B cell (primary cell): ENCODE data around the gene MARCHF3.

Experiments
- EZH2 ChIP-seq: IDR thresholded peaks from 2 replicates; pipeline ENCODE4 v1.6.1; 2012; ENCODE audit warnings: borderline replicate concordance, low read depth, mild to moderate bottlenecking, moderate library complexity, low read length; ENCODE audit not compliant: insufficient read depth, poor library complexity, severe bottlenecking
- TF ChIP-seq, protein P1 (sequence below): fragments of 200-600 bp; IDR thresholded peaks from one replicate; pipeline ENCODE4 v1.8.0; 2022; ENCODE audit warnings: antibody characterized with exemption, mild to moderate bottlenecking

DNA sequence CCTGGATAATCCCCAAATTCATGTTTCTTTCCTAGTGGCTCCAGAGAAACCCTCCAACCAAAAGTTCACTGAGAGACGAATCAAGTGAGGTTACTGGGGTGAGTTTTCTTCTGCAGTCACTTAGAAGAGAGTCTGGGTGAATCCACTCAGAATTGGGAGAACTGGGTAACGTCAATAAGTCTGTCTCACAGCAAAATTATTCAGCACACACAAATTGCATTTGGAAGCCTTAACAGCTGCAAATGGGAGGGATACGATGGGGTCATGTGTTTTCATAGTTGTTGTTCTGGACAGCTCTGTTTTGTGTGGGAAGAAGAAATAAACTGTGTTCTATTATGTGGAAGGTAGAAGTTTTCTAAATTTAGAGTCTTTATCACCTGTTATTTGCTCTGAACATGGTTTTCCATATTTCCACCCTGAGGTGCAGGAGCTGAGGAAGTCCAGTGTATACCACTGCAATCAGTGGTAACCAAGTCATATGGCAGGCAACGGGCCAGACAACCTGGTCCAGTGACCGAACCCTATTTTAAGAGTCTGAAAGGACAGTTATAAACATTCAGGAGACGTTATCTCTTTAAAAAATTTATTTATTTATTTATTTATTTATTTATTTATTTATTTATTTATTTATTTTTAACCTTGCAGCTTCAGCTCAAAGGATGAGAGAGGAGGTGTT lies 21.9 kb downstream of the MARCHF3 start:
- TF ChIP-seq, protein P1, sequence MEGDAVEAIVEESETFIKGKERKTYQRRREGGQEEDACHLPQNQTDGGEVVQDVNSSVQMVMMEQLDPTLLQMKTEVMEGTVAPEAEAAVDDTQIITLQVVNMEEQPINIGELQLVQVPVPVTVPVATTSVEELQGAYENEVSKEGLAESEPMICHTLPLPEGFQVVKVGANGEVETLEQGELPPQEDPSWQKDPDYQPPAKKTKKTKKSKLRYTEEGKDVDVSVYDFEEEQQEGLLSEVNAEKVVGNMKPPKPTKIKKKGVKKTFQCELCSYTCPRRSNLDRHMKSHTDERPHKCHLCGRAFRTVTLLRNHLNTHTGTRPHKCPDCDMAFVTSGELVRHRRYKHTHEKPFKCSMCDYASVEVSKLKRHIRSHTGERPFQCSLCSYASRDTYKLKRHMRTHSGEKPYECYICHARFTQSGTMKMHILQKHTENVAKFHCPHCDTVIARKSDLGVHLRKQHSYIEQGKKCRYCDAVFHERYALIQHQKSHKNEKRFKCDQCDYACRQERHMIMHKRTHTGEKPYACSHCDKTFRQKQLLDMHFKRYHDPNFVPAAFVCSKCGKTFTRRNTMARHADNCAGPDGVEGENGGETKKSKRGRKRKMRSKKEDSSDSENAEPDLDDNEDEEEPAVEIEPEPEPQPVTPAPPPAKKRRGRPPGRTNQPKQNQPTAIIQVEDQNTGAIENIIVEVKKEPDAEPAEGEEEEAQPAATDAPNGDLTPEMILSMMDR: no peak
- no peak for TF ChIP-seq EZH2
